OCI-LY7 (cell line): ENCODE results near the gene DHRS7B.

Source experiments
- CTCF ChIP-seq: fragments of 200-600 bp; sonication (generic); conservative IDR thresholded peaks from 2 replicates; pipeline ENCODE4 v1.5.1; 2014; ENCODE audit warnings: mild to moderate bottlenecking, antibody characterized with exemption, low read length, moderate library complexity, mixed read lengths
- EZH2phosphoT487 ChIP-seq: fragments of 200-600 bp; sonication (generic); IDR thresholded peaks from 2 replicates; pipeline ENCODE4 v1.6.1; 2018; ENCODE audit warnings: low read depth, borderline replicate concordance, mild to moderate bottlenecking, mixed run types, antibody characterized with exemption, low read length, moderate library complexity, mixed read lengths

GRCh38 chr17:21160401-21160800 is 33.6 kb downstream of the DHRS7B start:
- TF ChIP-seq CTCF (no peak), EZH2phosphoT487 (no peak)
